D721Med (cell line): ENCODE measurements around the gene ASIC3.
A peak's percentile ranks its signal among the peaks of the same experiment; 100 is the strongest.

Experiments used
- DNase-seq: peaks from one replicate; pipeline ENCODE4 v3.0.0; 2011; ENCODE audit warnings: low spot score; ENCODE audit not compliant: insufficient read length
- FAIRE-seq: peaks from 2 replicates; lab custom pipeline; 2011; peaks lifted over from hg19 to GRCh38; lab: Jason Lieb, UNC
- TF ChIP-seq, protein P1 (sequence below): IDR thresholded peaks from 2 replicates; pipeline ENCODE4 v1.5.1; 2012; ENCODE audit warnings: mild to moderate bottlenecking, control low read depth; ENCODE audit not compliant: insufficient read depth; ENCODE audit errors: missing control alignments

ASIC3 gene

DNA sequence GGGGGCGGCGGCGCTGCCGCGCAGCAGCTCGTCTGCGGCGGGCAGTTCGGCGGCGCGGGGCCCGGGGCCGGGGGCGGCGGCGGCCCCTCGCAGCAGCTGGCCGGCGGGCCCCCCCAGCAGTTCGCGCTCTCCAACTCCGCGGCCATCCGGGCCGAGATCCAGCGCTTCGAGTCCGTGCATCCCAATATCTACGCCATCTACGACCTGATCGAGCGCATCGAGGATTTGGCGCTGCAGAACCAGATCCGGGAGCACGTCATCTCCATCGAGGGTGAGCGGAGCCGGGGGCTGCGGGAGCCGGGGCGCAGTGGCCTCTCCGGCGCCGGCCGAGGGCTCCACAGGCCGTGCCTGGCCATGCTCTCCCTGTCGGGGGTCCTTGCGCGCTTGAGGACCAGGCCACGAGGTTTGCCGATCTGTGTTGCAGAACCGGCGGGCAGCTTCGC, 38.5 kb downstream of the ASIC3 start:
- DNase-seq (no peak), FAIRE-seq (no peak)
- TF ChIP-seq, protein P1, sequence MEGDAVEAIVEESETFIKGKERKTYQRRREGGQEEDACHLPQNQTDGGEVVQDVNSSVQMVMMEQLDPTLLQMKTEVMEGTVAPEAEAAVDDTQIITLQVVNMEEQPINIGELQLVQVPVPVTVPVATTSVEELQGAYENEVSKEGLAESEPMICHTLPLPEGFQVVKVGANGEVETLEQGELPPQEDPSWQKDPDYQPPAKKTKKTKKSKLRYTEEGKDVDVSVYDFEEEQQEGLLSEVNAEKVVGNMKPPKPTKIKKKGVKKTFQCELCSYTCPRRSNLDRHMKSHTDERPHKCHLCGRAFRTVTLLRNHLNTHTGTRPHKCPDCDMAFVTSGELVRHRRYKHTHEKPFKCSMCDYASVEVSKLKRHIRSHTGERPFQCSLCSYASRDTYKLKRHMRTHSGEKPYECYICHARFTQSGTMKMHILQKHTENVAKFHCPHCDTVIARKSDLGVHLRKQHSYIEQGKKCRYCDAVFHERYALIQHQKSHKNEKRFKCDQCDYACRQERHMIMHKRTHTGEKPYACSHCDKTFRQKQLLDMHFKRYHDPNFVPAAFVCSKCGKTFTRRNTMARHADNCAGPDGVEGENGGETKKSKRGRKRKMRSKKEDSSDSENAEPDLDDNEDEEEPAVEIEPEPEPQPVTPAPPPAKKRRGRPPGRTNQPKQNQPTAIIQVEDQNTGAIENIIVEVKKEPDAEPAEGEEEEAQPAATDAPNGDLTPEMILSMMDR: no peak

DNA sequence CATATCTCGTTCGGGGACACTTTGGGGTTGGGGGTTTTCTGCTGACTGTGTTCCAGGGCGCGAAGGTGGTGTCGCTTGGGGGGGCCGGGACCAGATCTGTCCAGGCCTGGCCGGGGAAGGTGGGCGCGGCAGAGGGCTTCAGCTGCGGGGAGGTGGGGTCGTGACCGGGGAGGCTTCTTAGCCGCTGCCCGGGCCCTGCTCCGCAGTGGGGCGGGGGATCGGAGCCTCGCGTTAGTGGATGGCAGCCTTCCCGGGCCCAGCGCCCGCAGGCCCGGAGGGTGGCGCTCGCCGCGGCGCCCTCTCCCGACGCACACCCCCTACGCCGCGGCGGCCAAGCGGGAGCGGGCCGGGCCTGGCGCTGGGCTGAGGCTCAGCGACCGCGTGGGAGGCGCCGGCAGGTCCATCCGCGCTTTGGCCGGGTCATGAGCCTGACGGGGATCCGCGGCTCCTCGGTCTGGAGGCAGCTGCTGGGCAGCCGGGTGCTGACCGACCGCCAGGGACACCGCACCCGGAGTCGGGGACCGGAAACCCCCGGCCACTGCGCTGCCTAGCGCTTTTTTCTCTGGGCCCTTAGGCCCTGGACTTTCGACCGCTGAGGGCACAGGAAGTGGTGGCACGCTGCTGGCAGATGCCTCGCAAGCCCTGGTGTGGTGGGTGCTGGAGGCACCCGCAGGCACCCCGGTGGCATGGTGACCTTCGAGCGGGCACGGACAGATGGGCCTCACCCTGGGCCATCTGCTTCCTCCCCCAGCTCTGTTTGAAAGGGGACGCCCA, 39.1 kb downstream of the ASIC3 start:
- FAIRE-seq (no peak), DNase-seq (no peak)
- TF ChIP-seq, protein P1: peak; percentile 33

DNA sequence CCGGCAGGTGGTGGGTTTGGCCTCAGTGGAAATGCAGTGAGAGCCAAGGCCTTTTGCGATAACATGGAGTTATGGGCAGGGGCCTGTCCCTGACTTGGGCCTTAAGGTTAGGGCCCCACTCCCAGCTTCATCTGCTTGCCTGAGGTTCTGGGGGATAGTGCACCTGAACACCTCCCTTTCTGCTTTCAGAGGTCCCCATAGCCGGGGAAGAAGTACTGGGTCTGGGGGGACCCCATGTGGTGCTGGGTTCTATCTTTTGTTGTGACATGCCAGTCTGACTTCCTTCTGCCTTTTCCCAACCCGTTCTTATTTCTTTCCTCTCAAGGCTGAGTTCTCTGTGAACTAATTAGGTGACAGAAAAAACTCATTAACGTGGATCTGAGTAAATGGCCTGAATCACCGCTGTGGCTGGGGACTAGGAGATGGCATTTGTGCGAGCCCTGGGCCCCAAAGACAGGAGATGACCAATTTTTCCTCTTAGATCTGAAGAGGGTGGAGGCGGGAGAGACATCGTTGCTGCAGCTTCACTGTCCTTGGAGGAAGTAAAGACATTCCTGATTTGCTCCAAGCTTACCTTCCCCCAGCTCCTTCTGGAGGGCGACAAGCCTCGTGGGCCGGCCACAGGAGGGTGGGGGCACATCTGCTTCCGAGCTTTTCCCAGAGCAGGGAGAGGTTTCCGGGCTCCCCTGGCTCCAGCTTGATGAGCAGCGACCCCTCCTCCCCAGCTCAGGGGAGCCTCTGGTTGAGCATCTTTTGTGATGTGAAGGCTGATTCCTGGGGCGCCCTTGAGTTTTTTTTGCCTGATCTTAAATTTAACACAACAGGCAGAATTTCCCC, 39.9 kb downstream of the ASIC3 start:
- DNase-seq (no peak), FAIRE-seq (no peak)
- TF ChIP-seq, protein P1: no peak

DNA sequence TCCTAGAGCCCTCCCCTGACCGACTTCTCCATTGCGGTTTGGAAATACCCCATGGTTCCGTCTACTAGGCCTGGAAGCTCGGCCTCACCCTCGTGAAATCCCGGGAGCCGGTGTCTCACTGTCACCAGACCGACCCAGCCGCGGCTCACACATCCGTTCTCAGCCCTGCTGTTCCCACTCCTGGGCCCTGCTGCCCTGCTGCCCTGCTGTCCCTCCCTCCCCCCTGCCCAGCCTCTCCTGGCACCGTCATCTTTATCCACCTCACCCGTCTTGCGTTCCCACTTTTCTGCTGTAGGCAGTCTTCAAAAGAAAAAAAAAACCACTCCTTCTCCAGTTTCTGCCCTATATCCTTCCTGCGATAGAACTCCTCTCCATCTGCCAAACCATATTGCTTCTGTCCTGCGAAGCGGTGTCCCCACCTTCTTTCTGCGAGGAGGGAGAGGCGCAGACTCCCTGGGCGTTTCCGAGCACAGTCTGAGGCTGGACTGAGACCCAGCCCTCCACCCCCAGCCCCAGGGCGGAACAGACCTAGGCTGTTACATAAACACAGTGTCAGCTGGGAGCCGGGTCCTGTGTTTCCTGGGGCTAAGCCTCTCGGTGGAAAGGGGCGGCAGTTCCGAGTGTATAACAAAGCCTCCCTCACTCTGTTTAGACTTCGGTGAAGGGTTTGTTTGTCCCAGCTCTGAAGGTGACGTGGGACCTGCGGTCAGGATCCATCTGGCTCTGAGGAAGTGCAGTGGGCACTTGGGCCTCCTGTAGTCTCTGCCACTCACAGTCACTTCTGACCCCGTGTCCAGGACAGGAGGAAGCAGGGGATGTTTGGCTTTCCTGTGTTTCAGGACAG, 40.7 kb downstream of the ASIC3 start:
- FAIRE-seq (no peak), DNase-seq (no peak)
- TF ChIP-seq, protein P1: no peak

DNA sequence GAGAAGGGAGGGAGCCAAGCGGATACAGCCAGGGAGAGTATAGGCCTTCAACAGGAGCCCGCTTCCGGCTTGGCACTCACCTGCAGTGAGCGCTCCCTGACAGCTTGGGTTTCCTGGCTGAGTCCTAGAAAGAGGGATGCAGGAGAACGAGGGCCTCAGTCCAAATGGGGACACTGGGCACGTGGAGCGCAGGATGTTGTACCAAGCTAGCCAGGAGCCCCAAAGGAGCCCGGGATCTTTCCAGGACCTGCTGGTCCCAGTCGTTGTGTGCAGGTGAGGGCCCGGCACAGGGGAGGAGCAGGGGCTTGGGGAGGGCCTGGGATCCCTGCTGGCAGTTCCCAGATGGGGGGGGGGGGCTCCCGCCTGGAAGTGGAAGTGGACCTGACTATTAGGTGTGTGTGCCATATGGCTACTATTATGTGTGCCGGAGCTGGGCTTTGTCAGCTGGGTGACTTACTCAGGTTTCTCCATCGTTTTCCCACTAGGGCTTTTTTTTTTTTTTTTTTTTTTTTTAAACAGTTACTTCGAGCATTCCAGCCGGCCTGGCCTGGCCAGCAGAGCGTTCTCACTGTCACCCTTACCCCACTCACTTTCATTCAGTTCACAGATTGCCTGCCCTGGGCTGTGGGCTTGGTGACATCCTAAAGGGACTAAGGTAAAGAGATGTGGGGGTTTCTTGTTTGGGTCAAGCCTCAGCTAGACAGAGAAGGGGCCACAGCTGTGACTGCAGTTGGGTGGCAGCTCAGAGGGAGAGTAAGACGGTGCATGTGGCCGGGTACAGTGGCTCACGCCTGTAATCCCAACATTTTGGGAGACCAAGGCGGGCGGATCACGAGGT, 41.8 kb downstream of the ASIC3 start:
- TF ChIP-seq, protein P1: no peak
- DNase-seq (no peak), FAIRE-seq (no peak)

DNA sequence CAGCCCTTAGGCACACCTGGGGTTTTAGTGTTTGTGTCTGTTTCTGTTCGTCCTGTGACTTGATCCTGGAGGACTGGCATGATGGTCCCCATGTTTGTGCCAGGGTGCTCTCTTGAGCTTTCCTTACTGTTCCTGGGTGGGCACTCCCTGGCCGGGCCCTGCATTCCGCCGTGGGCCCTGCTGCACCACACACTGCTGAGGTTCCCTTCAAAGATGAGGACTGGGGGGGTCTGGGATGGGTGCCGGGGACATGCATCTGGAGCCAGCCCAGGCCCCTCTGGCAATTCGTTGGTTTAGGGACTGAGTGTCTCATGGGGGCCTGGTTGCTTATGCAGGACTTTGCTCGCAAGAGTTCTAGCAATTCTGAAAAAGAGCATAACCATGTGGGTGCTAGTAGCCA, 42.7 kb downstream of the ASIC3 start:
- DNase-seq: no peak
- FAIRE-seq: no peak
- TF ChIP-seq, protein P1: no peak
